HEK293T (cell line): Measurements from ENCODE around the gene SLC35F6.
"Not testable (repeated sequence)": the region's sequence is repeated elsewhere in the genome, so short reads cannot be mapped to it uniquely, and the experiment has no call there.

ENCODE experiments used
- CTCF ChIA-PET: fragments of 350-600 bp; formaldehyde crosslinking; extraction: SDS; loops from one replicate; lab custom pipeline; 2021; ENCODE audit warnings: antibody characterized with exemption, inconsistent platforms; lab: Yijun Ruan, JAX
- POLR2A ChIA-PET: fragments of 350-600 bp; formaldehyde crosslinking; extraction: SDS; loops from one replicate; lab custom pipeline; 2020; ENCODE audit warnings: antibody characterized with exemption, inconsistent platforms; lab: Yijun Ruan, JAX
- DNase-seq: peaks from one replicate; pipeline ENCODE4 v3.0.0; 2012; ENCODE audit warnings: mixed read lengths; ENCODE audit errors: extremely low spot score
- ARNT ChIP-seq: fragments of 450-650 bp; IDR thresholded peaks from 2 replicates; pipeline ENCODE4 v1.6.1; 2017; ENCODE audit warnings: mild to moderate bottlenecking
- BHLHE40 ChIP-seq: fragments of 450-650 bp; IDR thresholded peaks from 2 replicates; pipeline ENCODE4 v1.6.1; 2016; ENCODE audit warnings: mild to moderate bottlenecking, moderate library complexity, borderline replicate concordance
- CTBP1 ChIP-seq: fragments of 450-650 bp; IDR thresholded peaks from 2 replicates; pipeline ENCODE4 v1.6.1; 2016; ENCODE audit warnings: borderline replicate concordance
- ELF4 ChIP-seq: fragments of 450-650 bp; IDR thresholded peaks from 2 replicates; pipeline ENCODE4 v1.6.1; 2017; ENCODE audit warnings: antibody characterized with exemption
- FOXA1 ChIP-seq: fragments of 450-650 bp; IDR thresholded peaks from 2 replicates; pipeline ENCODE4 v1.6.1; 2016; ENCODE audit warnings: mild to moderate bottlenecking
- FOXK2 ChIP-seq: fragments of 450-650 bp; IDR thresholded peaks from 2 replicates; pipeline ENCODE4 v1.6.1; 2016; ENCODE audit warnings: mild to moderate bottlenecking
- FOXM1 ChIP-seq: fragments of 450-650 bp; IDR thresholded peaks from 2 replicates; pipeline ENCODE4 v1.6.1; 2017; ENCODE audit warnings: mild to moderate bottlenecking, borderline replicate concordance
- HDGF ChIP-seq: fragments of 450-650 bp; IDR thresholded peaks from 2 replicates; pipeline ENCODE4 v1.6.1; 2017; ENCODE audit warnings: antibody characterized with exemption, borderline replicate concordance
- L3MBTL2 ChIP-seq: fragments of 450-650 bp; conservative IDR thresholded peaks from 2 replicates; pipeline ENCODE4 v1.6.1; 2016; ENCODE audit warnings: mild to moderate bottlenecking
- LEF1 ChIP-seq: fragments of 450-650 bp; IDR thresholded peaks from 2 replicates; pipeline ENCODE4 v1.6.1; 2017; ENCODE audit warnings: mild to moderate bottlenecking, borderline replicate concordance
- NFRKB ChIP-seq: fragments of 450-650 bp; IDR thresholded peaks from 2 replicates; pipeline ENCODE4 v1.6.1; 2016; ENCODE audit warnings: mild to moderate bottlenecking, moderate library complexity
- PKNOX1 ChIP-seq: fragments of 450-650 bp; IDR thresholded peaks from 2 replicates; pipeline ENCODE4 v1.6.1; 2016
- SP1 ChIP-seq: fragments of 450-650 bp; IDR thresholded peaks from 2 replicates; pipeline ENCODE4 v1.6.1; 2017
- SUZ12 ChIP-seq: fragments of 450-650 bp; IDR thresholded peaks from 2 replicates; pipeline ENCODE4 v1.6.1; 2016; ENCODE audit warnings: mild to moderate bottlenecking
- TARDBP ChIP-seq: fragments of 450-650 bp; IDR thresholded peaks from 2 replicates; pipeline ENCODE4 v1.6.1; 2016
- ZNF384 ChIP-seq: fragments of 450-650 bp; IDR thresholded peaks from 2 replicates; pipeline ENCODE4 v1.6.1; 2016

The SLC35F6 gene

GRCh38 chr2:26759845-26760244, 4.2 kb upstream of the SLC35F6 start:
- ChIA-PET POLR2A (no interaction called here), CTCF (no interaction called here)
- DNase-seq = no peak
- no peak for TF ChIP-seq FOXA1
- no peak for TF ChIP-seq L3MBTL2

DNA sequence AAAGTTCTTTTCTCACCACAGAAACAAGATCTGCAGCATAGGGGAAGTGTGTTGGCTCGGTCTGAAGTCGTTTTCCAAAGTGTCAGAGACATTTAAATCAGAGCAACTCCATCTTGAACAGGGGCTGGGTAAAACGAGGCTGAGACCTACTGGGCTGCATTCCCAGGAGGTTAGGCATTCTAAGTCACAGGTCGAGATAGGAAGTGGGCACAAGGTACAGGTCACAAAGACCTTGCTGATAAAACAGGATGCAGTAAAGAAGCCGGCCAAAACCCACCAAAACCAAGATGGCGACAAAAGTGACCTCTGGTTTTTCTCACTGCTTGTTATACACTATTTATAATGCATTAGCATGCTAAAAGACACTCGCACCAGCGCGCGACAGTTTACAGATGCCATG, 3.1 kb upstream of the SLC35F6 start:
- CTCF ChIA-PET, POLR2A ChIA-PET, DNase-seq: not testable (repeated sequence)

DNA sequence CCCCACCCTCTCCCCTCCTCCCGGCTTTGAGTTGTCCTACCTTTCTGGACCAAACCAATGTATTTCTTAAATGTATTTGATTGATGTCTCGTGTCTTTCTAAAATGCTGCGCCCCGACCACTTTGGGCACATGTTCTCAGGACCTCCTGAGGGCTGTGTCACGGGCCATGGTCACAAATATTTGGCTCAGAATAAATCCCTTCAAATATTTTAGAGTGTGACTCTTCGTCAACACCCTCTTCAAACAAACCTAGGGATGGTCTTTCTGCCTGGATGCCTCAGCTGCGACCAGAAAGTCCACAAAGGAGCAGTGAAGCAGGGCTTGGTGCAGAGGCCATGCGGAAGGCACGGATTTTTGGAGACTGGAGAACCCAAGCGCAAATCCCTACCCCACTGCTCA, 1.1 kb upstream of the SLC35F6 start:
- ChIA-PET POLR2A (interaction anchor here (1.0 kb wide), 1 partner anchor 10 kb away, joined by 5 read pairs; no protein-coding TSS in a partner anchor), CTCF (no interaction called here)
- DNase-seq = no peak
- TF ChIP-seq L3MBTL2 = no peak
- TF ChIP-seq SUZ12 = no peak
- no peak for TF ChIP-seq FOXM1
- no peak for TF ChIP-seq FOXA1
- no peak for TF ChIP-seq FOXK2
- no peak for TF ChIP-seq BHLHE40
- TF ChIP-seq ELF4 = no peak

DNA sequence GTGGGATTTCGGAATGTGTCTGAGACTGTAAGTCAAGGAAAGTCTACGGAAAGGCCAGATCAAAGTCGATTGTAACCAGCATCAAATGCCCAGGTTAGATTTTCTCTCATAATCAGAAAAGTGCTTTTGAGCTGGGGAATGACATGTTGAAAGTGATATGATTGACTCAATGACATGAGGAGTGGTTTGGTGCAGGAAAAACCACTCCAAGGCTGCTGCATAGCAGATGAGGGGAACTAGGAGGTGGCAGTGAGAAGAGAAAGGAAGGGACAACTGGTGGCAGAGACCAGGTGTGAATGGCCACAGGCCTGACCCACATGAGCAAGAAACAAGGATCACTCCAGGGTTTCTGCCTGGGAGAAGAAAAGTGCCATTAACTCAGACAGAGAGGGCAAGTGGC, 822 bp downstream of the SLC35F6 start:
- no peak for DNase-seq
- ChIA-PET CTCF (no interaction called here), POLR2A (no interaction called here)
- TF ChIP-seq LEF1 (no peak), ZNF384 (no peak), BHLHE40 (no peak), FOXM1 (no peak), SP1 (no peak), FOXA1 (no peak), HDGF (no peak), TARDBP (no peak), L3MBTL2 (no peak), CTBP1 (no peak), ARNT (no peak), SUZ12 (no peak), ELF4 (no peak), NFRKB (no peak), PKNOX1 (no peak), FOXK2 (no peak)

DNA sequence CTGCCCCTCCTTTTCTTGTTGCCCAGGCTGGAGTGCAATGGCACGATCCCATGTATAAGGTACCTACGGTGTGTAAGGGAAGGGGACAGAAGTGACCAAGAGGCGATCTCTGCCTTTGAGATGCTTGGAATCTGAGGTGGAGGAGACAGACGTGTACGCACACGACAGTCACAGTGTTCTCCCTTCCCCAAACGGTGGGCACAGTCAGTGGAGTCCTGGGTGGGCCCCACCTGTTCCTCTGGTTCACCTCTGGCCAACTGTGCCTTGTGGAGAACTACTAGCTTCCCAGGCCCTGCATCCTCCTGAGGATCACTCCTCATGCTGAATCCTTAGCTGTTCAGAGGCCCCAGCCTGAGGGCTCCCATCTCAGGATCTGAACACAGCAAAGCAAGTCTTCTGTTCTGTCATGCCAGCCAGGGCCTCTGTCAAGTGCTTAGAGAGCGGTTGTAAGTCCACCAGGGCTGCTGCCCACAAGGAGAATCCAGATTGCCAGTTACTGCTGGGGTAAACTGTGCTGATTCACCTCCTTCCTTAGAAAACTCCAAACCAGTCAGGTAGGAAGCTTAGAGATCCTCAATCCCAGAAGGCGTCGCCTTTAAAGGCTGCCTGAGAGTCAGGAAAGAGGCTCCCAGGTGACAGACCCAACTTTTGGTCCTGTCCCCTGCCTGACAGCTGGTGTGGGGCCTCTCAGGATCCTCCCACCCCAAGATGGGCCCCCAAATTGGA, 1.6 kb downstream of the SLC35F6 start:
- TF ChIP-seq SP1 (no peak), TARDBP (no peak), FOXA1 (no peak)
- ChIA-PET CTCF (no interaction called here), POLR2A (no interaction called here)
- no peak for DNase-seq

- POLR2A ChIA-PET = no interaction called here
- TF ChIP-seq PKNOX1 (no peak), LEF1 (no peak), TARDBP (no peak), SUZ12 (no peak), L3MBTL2 (no peak), HDGF (no peak)
- DNase-seq = no peak
- CTCF ChIA-PET = no interaction called here
Observed at GRCh38 chr2:26767129-26767528, 3.0 kb downstream of the SLC35F6 start.

- TF ChIP-seq HDGF = no peak
- no peak for TF ChIP-seq LEF1
- TF ChIP-seq ZNF384 = no peak
- DNase-seq = no peak
- ChIA-PET POLR2A (no interaction called here), CTCF (no interaction called here)
Observed at GRCh38 chr2:26767894-26768487, 3.9 kb downstream of the SLC35F6 start.

- ChIA-PET POLR2A (interaction anchor here (1.5 kb wide), 1 partner anchor 17 kb away, joined by 5 read pairs; the partner anchor contains the start of gene CENPA), CTCF (interaction anchor here (1.1 kb wide), 1 partner anchor 9 kb away, joined by 4 read pairs; no protein-coding TSS in a partner anchor)
- no peak for DNase-seq
- TF ChIP-seq SUZ12 (no peak), CTBP1 (no peak), NFRKB (no peak), FOXA1 (no peak), PKNOX1 (no peak), LEF1 (no peak), ZNF384 (no peak)
Observed at GRCh38 chr2:26768759-26769088, 4.6 kb downstream of the SLC35F6 start.
